DND-41 (cell line): ENCODE measurements around the gene LAMA2.

ENCODE experiments used
- EZH2 ChIP-seq: IDR thresholded peaks from 3 replicates; pipeline ENCODE4 v1.6.1; 2012; ENCODE audit warnings: borderline replicate concordance, low read depth, mild to moderate bottlenecking, moderate library complexity, low read length, inconsistent platforms; ENCODE audit not compliant: severe bottlenecking
- TF ChIP-seq, protein P1 (sequence below): IDR thresholded peaks from 2 replicates; pipeline ENCODE4 v1.5.1; 2012; ENCODE audit warnings: borderline replicate concordance, low read length, moderate library complexity, mild to moderate bottlenecking; ENCODE audit not compliant: poor library complexity, severe bottlenecking; ENCODE audit errors: extremely low read depth

DNA sequence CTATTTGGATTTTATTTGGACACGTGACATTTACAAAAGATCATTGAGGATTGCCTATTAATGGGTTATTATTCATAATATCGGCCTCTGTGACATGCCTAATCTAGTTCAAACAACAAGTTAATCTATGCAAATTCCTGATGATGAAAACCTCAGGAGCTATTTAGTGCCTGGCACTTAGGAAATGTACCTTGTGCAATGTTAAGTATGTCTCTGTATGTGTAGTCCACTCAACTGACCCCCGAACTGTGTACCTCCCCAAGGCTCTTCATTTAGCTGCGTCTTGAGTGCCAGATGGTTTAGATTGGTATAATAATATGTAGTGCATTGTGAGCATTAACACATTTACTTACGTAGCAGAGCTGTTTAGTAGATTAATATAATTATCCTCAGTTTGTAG lies 6.9 kb downstream of the LAMA2 start:
- TF ChIP-seq, protein P1, sequence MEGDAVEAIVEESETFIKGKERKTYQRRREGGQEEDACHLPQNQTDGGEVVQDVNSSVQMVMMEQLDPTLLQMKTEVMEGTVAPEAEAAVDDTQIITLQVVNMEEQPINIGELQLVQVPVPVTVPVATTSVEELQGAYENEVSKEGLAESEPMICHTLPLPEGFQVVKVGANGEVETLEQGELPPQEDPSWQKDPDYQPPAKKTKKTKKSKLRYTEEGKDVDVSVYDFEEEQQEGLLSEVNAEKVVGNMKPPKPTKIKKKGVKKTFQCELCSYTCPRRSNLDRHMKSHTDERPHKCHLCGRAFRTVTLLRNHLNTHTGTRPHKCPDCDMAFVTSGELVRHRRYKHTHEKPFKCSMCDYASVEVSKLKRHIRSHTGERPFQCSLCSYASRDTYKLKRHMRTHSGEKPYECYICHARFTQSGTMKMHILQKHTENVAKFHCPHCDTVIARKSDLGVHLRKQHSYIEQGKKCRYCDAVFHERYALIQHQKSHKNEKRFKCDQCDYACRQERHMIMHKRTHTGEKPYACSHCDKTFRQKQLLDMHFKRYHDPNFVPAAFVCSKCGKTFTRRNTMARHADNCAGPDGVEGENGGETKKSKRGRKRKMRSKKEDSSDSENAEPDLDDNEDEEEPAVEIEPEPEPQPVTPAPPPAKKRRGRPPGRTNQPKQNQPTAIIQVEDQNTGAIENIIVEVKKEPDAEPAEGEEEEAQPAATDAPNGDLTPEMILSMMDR, result no peak
- no peak for TF ChIP-seq EZH2
